Aorta (tissue), 5 donors: ENCODE results near the gene PDLIM4. TPM values are rescaled to one million over a fixed set of nuclear protein-coding genes. Genes with fewer than 3 reads are reported as not detected.
A peak's percentile ranks its signal among the peaks of the same experiment; 100 is the strongest.

ENCODE experiments used
- ATAC-seq: fragments of 200-7000 bp; cut with Tn5 transposase; one replicate; pipeline ENCODE4 v1.9.1; 2022; ENCODE audit warnings: moderate library complexity; ENCODE audit not compliant: low FRiP score
- DNase-seq, 2 donors: peaks; one replicate each; pipeline ENCODE4 v3.0.0-alpha.2; 2020
- H3K27ac ChIP-seq, 2 donors: one replicate each; pipeline ENCODE4 v1.5.1; 2013; ENCODE audit warnings: low read length in 2 of 2, mild to moderate bottlenecking in 2 of 2, moderate library complexity in 2 of 2, control low read depth in 1 of 2, inconsistent platforms in 1 of 2, low read depth in 1 of 2
- H3K27me3 ChIP-seq, 2 donors: one replicate each; pipeline ENCODE4 v1.6.1; 2013; ENCODE audit warnings: control low read depth in 1 of 2, low read length in 1 of 2, mild to moderate bottlenecking in 1 of 2, moderate library complexity in 1 of 2; ENCODE audit not compliant: insufficient read depth in 2 of 2, control insufficient read depth in 1 of 2
- H3K36me3 ChIP-seq, 2 donors: one replicate each; pipeline ENCODE4 v1.6.1; 2013; ENCODE audit warnings: control low read depth in 1 of 2, low read length in 1 of 2, mild to moderate bottlenecking in 1 of 2; ENCODE audit not compliant: insufficient read depth in 2 of 2, control insufficient read depth in 1 of 2
- H3K4me1 ChIP-seq, 2 donors: one replicate each; pipeline ENCODE4 v1.6.1; 2013; ENCODE audit warnings: low read length in 2 of 2, control low read depth in 1 of 2, mild to moderate bottlenecking in 1 of 2, moderate library complexity in 1 of 2; ENCODE audit not compliant: insufficient read depth in 2 of 2, control insufficient read depth in 1 of 2
- H3K4me3 ChIP-seq, 2 donors: one replicate each; pipeline ENCODE4 v1.5.1; 2013; ENCODE audit warnings: low read length in 2 of 2, control low read depth in 1 of 2, mild to moderate bottlenecking in 1 of 2
- H3K9me3 ChIP-seq: one replicate; pipeline ENCODE4 v1.6.1; 2013; ENCODE audit warnings: mild to moderate bottlenecking, low read length; ENCODE audit not compliant: control insufficient read depth
- WGBS, 2 donors: extraction: QIAGEN DNeasy Blood & Tissue Kit; methylation state at CpG; one replicate each; pipeline ENCODE4 v1.1.7; 2013; 5-methylcytosine and 5-hydroxymethylcytosine counted together
- intact Hi-C, 2 donors: fragments of 100-400 bp; cut with DNase I; formaldehyde crosslinking; loops; one replicate each; pipeline versions ENCODE4 v1.14.2 to v1.15.0; 2022
- polyA plus RNA-seq, 2 donors: library from polyadenylated mRNA; stranded (reverse); fragments of 200-250 nt; gene quantifications; one replicate each; pipeline ENCODE4 v1.2.3, GENCODE V29; 2013
- total RNA-seq, 2 donors: library from RNA; stranded (reverse); fragmentation: NEBNext Ultra II Directional; extraction: Animal tissue kit (Norgen Biotek cat#: 25700); gene quantifications; one replicate each; pipeline ENCODE4 v1.2.1, GENCODE V29; 2021
- donor health status: healthy with polysubstance abuse.
- donor health status: Bipolar disorder and iron deficiency.
- donor health status: DM: no; HTN: no; CAD: no.
- donor health status: DM: no; HTN: no; CAD: no.
- donor health status: DM: yes; HTN: yes; CAD: no.

The PDLIM4 gene
- total and polyA plus RNA-seq, 4 donors, result 12.8 to 70.9 (median 37.4) TPM

GRCh38 chr5:132270706-132271105 lies 13.2 kb downstream of the PDLIM4 start:
- no peak overlapping the region for H3K27ac ChIP-seq
- no peaks in the 10 kb centered on the region for H3K4me1 ChIP-seq
- DNase-seq, result peak; percentile 34 to 53
- no peaks in the 10 kb centered on the region for H3K36me3 ChIP-seq
- no peak for ATAC-seq
- H3K4me3 ChIP-seq, result no peak overlapping the region
- 72 to 85% methylated on average over 6 of the region's 6 CpGs for WGBS, 2 donors
- H3K27me3 ChIP-seq, result no peaks in the 10 kb centered on the region
- H3K9me3 ChIP-seq, result no peaks in the 10 kb centered on the region
- intact Hi-C loops, result loop anchor here in 1 of 2 donors (5.0 kb wide), 1 partner anchor 97 kb away; the partner anchor contains the start of gene SLC22A5

- H3K36me3 ChIP-seq, result no peaks in the 10 kb centered on the region
- ATAC-seq (no peak), DNase-seq (peak; percentile 50 to 76)
- intact Hi-C loops, result loop anchor here in 1 of 2 donors (5.0 kb wide), 1 partner anchor 96 kb away; the partner anchor contains the start of gene SLC22A5
- no peaks in the 10 kb centered on the region for H3K4me1 ChIP-seq
- H3K4me3 ChIP-seq, result no peak overlapping the region
- WGBS, 2 donors, result 85 to 87% methylated on average over 77 of the region's 77 CpGs
- H3K9me3 ChIP-seq, result no peaks in the 10 kb centered on the region
- H3K27ac ChIP-seq, result no peak overlapping the region
- no peaks in the 10 kb centered on the region for H3K27me3 ChIP-seq
Observed at GRCh38 chr5:132271251-132272246, 14.1 kb downstream of the PDLIM4 start.

GRCh38 chr5:132272311-132273210 lies 15.1 kb downstream of the PDLIM4 start:
- no peaks in the 10 kb centered on the region for H3K9me3 ChIP-seq
- ATAC-seq (peak; percentile 63), DNase-seq (peak; percentile 66 to 89)
- H3K27me3 ChIP-seq, result no peaks in the 10 kb centered on the region
- H3K27ac ChIP-seq, result no peak overlapping the region
- H3K4me1 ChIP-seq, result no peaks in the 10 kb centered on the region
- intact Hi-C loops, result loop anchor here in 1 of 2 donors (5.0 kb wide), 1 partner anchor 95 kb away; the partner anchor contains the start of gene SLC22A5
- no peaks in the 10 kb centered on the region for H3K36me3 ChIP-seq
- no peak overlapping the region for H3K4me3 ChIP-seq
- 52 to 56% methylated on average over 35 to 37 of the region's 37 CpGs for WGBS, 2 donors

GRCh38 chr5:132273631-132274030 lies 16.1 kb downstream of the PDLIM4 start:
- WGBS, 2 donors, result 89% methylated on average over 2 of the region's 2 CpGs

DNA sequence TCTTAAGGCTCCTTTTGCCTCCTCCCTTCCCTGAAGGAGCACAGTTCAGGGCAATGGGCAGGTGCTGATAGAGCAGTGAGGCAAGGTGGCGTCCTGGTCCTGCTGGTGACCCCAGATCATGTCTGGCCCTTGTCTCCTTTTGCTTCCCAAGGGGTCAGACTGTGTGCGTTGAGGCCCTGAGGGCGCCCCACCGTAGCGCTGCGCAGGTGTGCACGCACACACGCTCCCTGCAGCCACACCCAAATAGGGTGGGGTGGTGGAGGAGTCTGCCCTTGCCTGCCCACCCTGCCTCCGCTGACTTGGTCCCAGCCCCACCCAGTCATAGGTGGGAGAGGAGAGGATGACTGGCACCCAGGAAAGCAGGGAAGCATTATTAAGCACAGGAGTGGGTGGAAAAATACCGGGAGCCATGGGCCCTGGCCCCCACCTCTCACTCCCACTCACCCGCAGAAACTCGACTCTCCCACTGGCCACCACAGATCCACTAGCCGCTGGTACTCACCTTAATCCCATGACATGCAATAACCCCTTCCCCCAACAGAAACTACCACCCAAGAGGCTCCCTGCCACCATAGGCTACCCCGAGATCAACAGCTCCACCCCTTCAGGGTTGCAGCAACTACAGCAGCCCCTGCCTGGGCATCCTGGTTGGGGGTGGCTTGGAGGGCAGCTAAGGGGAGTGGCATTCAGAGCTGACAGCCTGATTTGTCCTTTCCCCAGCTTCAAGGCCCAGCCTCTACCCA lies 16.7 kb downstream of the PDLIM4 start:
- Histone ChIP-seq H3K27ac (no peak overlapping the region), H3K9me3 (no peaks in the 10 kb centered on the region), H3K27me3 (no peaks in the 10 kb centered on the region), H3K4me1 (no peaks in the 10 kb centered on the region), H3K36me3 (no peaks in the 10 kb centered on the region), H3K4me3 (no peak overlapping the region)
- intact Hi-C loops, result loop anchor here in 1 of 2 donors (5.0 kb wide), 1 partner anchor 93 kb away; the partner anchor contains the start of gene SLC22A5
- DNase-seq (peak in 1 of 2 donors; percentile 45), ATAC-seq (no peak)
- WGBS, 2 donors, result 92 to 94% methylated on average over 13 to 14 of the region's 14 CpGs

More at GRCh38 chr5:132273631-132274030, 16.1 kb downstream of the PDLIM4 start:
- DNase-seq (no peak), ATAC-seq (no peak)
- H3K36me3 ChIP-seq, result no peaks in the 10 kb centered on the region
- intact Hi-C loops, result loop anchor here in 1 of 2 donors (5.0 kb wide), 1 partner anchor 94 kb away; the partner anchor contains the start of gene SLC22A5
- H3K9me3 ChIP-seq, result no peaks in the 10 kb centered on the region
- H3K27me3 ChIP-seq, result no peaks in the 10 kb centered on the region
- no peak overlapping the region for H3K27ac ChIP-seq
- no peak overlapping the region for H3K4me3 ChIP-seq
- H3K4me1 ChIP-seq, result no peaks in the 10 kb centered on the region

- Histone ChIP-seq H3K9me3 (no peaks in the 10 kb centered on the region), H3K4me1 (no peaks in the 10 kb centered on the region), H3K27ac (no peak overlapping the region), H3K36me3 (no peaks in the 10 kb centered on the region), H3K4me3 (no peak overlapping the region), H3K27me3 (no peaks in the 10 kb centered on the region)
- DNase-seq (peak in 1 of 2 donors; percentile 40), ATAC-seq (no peak)
- intact Hi-C loops, result no loop called here
- WGBS, 2 donors, result 85 to 86% methylated on average over 5 of the region's 5 CpGs
Observed at GRCh38 chr5:132275367-132276220, 18.1 kb downstream of the PDLIM4 start.

DNA sequence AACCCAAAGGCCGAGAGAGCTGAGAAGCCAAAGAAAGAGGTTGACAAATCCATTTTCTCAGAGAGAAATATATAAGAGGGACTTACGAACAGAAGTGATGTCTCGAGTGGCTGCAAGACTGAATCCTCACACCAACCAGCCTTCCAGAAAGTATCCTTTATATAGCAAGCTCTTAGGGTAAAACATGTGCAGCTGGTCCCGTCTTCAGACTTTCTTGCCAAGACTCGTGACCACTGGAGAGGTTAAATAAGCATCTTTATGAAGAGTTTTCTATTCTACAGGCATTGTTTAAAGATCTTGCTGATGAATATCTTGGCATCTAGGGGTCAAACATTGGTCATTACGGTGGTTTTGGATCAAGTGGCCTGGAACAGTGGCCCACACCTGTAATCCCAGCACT lies 19.8 kb downstream of the PDLIM4 start:
- ATAC-seq (no peak), DNase-seq (no peak)
- Histone ChIP-seq H3K4me1 (no peaks in the 10 kb centered on the region), H3K36me3 (no peaks in the 10 kb centered on the region), H3K4me3 (no peak overlapping the region), H3K9me3 (no peaks in the 10 kb centered on the region), H3K27ac (no peak overlapping the region), H3K27me3 (no peaks in the 10 kb centered on the region)
- 84 to 87% methylated on average over 6 of the region's 6 CpGs for WGBS, 2 donors
- intact Hi-C loops, result no loop called here
